Lower leg skin (tissue), 4 donors: ENCODE results near the gene ANO2. TPM values are rescaled to one million over a fixed set of nuclear protein-coding genes. Genes with fewer than 3 reads are reported as not detected.

Source experiments
- DNase-seq, 2 donors: peaks; one replicate each; pipeline ENCODE4 v3.0.0-alpha.2; 2019; ENCODE audit warnings: low spot score in 2 of 2
- H3K4me3 ChIP-seq: fragments of 200-600 bp; sonication (generic); 2 replicates; pipeline ENCODE4 v1.5.1; 2017; ENCODE audit warnings: mild to moderate bottlenecking, low read depth; ENCODE audit not compliant: poor library complexity, severe bottlenecking
- POLR2A ChIP-seq, 2 donors: fragments of 450-650 bp; IDR thresholded peaks; one replicate each; pipeline ENCODE4 v1.6.1; 2016 to 2017; ENCODE audit warnings: antibody characterized with exemption in 2 of 2, mild to moderate bottlenecking in 1 of 2, moderate library complexity in 1 of 2
- whole genome bisulfite sequencing, 2 donors: methylation state at CpG; one replicate each; pipeline ENCODE4 v1.1.5; 2018; 5-methylcytosine and 5-hydroxymethylcytosine counted together
- intact Hi-C: fragments of 100-400 bp; cut with DNase I; formaldehyde crosslinking; loops from one replicate; pipeline ENCODE4 v1.15.0; 2023; ENCODE audit warnings: low total_unique reads
- total RNA-seq, 4 donors: library from RNA; depleted of rRNA; stranded (reverse); fragments of >200 nt; gene quantifications; one replicate each; pipeline ENCODE4 v1.1.0, GENCODE V29; 2016
- TF ChIP-seq, protein P1 (sequence below), 3 donors: fragments of 450-650 bp; IDR thresholded peaks; one replicate each; pipeline ENCODE4 v1.5.1; 2016; ENCODE audit warnings: antibody characterized with exemption in 3 of 3, mild to moderate bottlenecking in 3 of 3, moderate library complexity in 2 of 3

ANO2 gene
- total RNA-seq, 4 donors from 2014 or later = 0.76 to 2.6 (median 1.8) TPM

DNA sequence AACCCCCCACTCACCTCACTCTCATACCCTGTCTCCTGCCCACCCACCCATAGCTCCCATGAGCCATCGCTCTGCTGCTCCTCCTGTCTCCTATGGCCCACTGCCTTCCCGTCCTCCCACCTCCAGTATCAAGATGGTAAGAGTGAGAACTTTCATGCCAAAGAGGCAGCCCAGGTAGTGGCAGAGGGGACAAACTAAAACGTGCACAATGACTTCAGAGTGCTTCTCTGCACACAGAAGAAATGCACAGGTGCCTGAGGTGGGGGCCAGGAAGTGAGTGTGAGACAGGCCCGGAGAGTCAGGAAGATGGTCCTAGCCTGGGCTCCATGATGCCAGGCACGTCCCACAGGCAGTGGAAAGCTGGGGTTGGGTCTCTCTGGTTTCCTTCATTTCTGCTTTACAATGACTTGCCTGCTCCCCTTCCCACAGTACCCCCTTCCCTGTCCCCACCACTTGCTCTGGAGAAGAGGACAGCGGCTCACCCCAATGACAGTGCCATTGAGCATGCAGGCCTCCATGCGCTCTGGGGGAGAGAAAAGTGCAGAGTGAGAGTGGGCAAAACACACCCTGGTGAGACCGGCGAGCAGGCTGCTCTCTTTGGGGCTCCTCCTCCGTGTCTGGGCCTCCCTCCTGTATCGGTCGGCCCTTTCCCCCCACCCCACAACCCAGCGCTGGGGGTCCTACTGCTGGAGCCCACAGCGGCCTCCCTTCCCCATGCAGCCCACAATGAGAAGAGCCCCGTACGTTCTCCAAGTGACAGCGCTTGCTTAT is 22.8 kb upstream of the ANO2 start:
- H3K4me3 ChIP-seq = no peak overlapping the region
- intact Hi-C loops = no loop called here
- DNase-seq = no peak
- TF ChIP-seq, protein P1, sequence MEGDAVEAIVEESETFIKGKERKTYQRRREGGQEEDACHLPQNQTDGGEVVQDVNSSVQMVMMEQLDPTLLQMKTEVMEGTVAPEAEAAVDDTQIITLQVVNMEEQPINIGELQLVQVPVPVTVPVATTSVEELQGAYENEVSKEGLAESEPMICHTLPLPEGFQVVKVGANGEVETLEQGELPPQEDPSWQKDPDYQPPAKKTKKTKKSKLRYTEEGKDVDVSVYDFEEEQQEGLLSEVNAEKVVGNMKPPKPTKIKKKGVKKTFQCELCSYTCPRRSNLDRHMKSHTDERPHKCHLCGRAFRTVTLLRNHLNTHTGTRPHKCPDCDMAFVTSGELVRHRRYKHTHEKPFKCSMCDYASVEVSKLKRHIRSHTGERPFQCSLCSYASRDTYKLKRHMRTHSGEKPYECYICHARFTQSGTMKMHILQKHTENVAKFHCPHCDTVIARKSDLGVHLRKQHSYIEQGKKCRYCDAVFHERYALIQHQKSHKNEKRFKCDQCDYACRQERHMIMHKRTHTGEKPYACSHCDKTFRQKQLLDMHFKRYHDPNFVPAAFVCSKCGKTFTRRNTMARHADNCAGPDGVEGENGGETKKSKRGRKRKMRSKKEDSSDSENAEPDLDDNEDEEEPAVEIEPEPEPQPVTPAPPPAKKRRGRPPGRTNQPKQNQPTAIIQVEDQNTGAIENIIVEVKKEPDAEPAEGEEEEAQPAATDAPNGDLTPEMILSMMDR (IDR thresholded peaks at IDR 0.05) = no peak
- no peak for TF ChIP-seq POLR2A (IDR thresholded peaks at IDR 0.05)
- WGBS, 2 donors = 95% methylated on average over 17 of the region's 17 CpGs

DNA sequence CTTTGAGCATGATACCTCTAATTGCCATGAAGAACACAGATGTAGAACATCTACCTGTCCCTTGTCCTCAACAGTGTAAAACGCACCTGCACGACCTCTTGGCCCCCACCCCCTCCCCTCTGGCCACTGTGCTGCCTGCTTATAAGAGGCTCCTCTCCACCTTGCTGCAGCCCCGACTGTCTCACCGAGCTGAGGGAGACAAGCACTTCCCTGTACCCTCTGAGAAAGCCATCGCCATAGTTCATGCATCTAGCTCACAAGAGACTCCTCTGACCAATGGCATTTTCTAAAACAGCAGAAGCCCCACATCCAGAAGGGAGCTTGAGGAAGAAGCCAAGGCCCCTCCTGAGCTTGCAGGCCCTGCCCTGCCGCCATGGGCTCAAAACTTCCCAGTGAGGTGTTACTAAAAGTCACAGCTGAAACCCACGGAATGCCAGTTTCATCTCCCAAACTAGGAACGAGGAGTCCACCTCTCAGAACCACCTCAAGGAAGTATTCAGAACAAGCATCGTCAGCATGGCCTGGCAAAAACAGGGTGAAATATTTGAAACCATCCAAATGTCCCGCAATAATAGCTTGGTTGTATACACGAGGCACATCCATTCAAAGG is 21.5 kb upstream of the ANO2 start:
- 82 to 87% methylated on average over 11 of the region's 11 CpGs for WGBS, 2 donors
- no peak overlapping the region for H3K4me3 ChIP-seq
- DNase-seq = no peak
- TF ChIP-seq POLR2A (IDR thresholded peaks at IDR 0.05) = no peak
- TF ChIP-seq, protein P1 (IDR thresholded peaks at IDR 0.05) = no peak
- intact Hi-C loops = no loop called here

DNA sequence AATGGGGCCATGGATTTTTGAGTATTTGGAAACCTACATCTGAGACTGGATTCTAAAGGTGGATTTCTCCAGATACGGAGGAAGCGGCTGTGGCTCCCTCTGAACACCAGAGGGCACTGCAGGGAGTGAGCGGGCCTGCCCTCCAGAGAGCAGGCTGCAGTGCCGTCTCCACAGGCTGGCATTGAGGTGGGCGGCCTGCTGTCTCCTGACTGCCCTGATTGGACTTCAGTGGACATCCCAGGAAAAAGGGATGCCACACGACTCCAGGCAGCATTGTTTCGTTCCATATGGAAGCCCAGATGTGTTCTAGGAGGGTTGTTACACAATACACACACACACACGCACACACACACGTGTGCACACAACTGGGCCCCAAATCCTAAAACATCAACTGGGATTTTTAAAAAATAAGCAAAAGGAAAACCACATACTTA is 20.9 kb upstream of the ANO2 start:
- no peak overlapping the region for H3K4me3 ChIP-seq
- intact Hi-C loops = no loop called here
- 33 to 43% methylated on average over 9 of the region's 9 CpGs for WGBS, 2 donors
- no peak for DNase-seq
- TF ChIP-seq, protein P1 (IDR thresholded peaks at IDR 0.05) = peak in 1 of 3 donors; percentile 33
- TF ChIP-seq POLR2A (IDR thresholded peaks at IDR 0.05) = no peak

DNA sequence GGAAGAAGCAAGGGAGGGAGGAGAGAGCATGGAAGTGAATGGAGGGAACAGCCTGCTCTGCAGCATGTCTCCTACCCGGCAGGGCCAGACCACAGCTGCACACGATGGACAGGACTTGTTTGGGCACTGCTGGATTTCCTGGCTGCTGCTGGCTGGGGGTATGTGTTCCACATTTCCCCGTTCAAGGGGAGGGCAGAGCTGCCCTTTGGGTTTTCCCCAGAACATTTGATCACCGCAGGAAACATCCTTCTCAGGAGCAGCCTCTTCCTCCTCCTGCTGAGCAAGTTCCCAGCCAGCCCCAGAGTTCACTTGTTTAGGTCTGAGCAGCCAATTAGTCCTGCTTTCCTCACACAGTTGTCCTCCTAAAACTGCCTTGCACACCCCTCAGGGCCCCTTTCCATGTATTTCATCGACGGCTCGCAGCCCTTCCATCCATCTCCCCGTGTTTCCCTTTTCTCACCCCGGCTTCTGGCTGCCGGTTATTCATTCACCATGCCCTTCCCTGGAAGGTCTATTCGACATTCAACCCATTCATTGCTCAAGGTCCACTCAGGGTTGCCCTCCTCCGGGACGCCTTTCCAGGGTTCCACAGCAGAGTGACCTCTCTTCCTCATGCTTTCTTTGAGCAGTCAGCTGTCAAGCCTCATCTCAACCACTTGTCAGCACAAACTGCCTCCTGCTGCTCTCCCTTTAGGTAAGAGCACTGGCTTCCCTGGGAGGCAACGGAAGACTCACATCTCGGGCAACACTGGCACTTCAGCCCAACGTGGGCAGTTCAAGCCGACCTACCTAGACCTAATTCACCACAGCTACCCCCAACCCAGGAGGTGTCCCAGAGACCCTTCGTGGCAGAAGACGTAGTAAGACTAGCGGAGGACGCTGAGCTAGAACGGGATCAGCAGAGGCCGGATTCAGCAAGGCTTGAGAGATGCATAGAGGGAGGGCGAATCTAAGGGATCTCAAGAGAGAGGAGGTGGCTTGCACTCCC is 20.1 kb upstream of the ANO2 start:
- H3K4me3 ChIP-seq = no peak overlapping the region
- DNase-seq = no peak
- intact Hi-C loops = no loop called here
- 76% methylated on average over 24 of the region's 24 CpGs for WGBS, 2 donors
- no peak for TF ChIP-seq POLR2A (IDR thresholded peaks at IDR 0.05)
- TF ChIP-seq, protein P1 (IDR thresholded peaks at IDR 0.05) = no peak

- DNase-seq = no peak
- no peak overlapping the region for H3K4me3 ChIP-seq
- intact Hi-C loops = no loop called here
- TF ChIP-seq, protein P1 (IDR thresholded peaks at IDR 0.05) = no peak
- no peak for TF ChIP-seq POLR2A (IDR thresholded peaks at IDR 0.05)
- WGBS, 2 donors = 62 to 73% methylated on average over 7 of the region's 7 CpGs
These were observed 18.5 kb upstream of the ANO2 start for GRCh38 chr12:5963515-5963914.
